DND-41 (cell line): ENCODE measurements around the gene SAP30L.

Experiments used
- ATAC-seq: fragments of 200-7000 bp; cut with Tn5 transposase; 3 replicates; pipeline ENCODE4 v1.9.1; 2021; ENCODE audit warnings: low read depth; ENCODE audit not compliant: insufficient read depth
- DNase-seq: peaks from one replicate; pipeline ENCODE4 v3.0.0-alpha.2; 2020
- H2AFZ ChIP-seq: 2 replicates; pipeline ENCODE4 v1.6.0; 2012; ENCODE audit warnings: low read depth, low read length
- H3K27ac ChIP-seq: 2 replicates; pipeline ENCODE4 v1.5.1; 2012; ENCODE audit warnings: low read length, inconsistent platforms
- H3K27me3 ChIP-seq: fragments of 200-600 bp; sonication (generic); 2 replicates; pipeline ENCODE4 v1.6.0; 2012; ENCODE audit warnings: low read length, mild to moderate bottlenecking, inconsistent platforms; ENCODE audit not compliant: insufficient read depth, poor library complexity
- H3K36me3 ChIP-seq: 2 replicates; pipeline ENCODE4 v1.5.1; 2012; ENCODE audit warnings: low read length, inconsistent platforms; ENCODE audit not compliant: insufficient read depth
- H3K4me1 ChIP-seq: 2 replicates; pipeline ENCODE4 v1.5.1; 2012; ENCODE audit warnings: mild to moderate bottlenecking, low read length; ENCODE audit not compliant: insufficient read depth
- H3K4me2 ChIP-seq: 2 replicates; pipeline ENCODE4 v1.6.0; 2012; ENCODE audit warnings: mild to moderate bottlenecking, moderate library complexity, low read length, inconsistent platforms; ENCODE audit not compliant: insufficient read depth
- H3K4me3 ChIP-seq, 2 experiments: fragments of 200-600 bp in 1 of 2; shearing (Covaris generic) in 1 of 2; 2 replicates each; pipeline ENCODE4 v1.5.1; 2012 to 2016; ENCODE audit warnings: inconsistent platforms in 2 of 2, low read length in 2 of 2, mild to moderate bottlenecking in 2 of 2, low read depth in 1 of 2, moderate library complexity in 1 of 2
- H3K79me2 ChIP-seq: 2 replicates; pipeline ENCODE4 v1.6.0; 2012; ENCODE audit warnings: low read length, inconsistent platforms; ENCODE audit not compliant: insufficient read depth
- H3K9ac ChIP-seq: 2 replicates; pipeline ENCODE4 v1.6.0; 2012; ENCODE audit warnings: low read depth, mild to moderate bottlenecking, inconsistent platforms, low read length, moderate library complexity
- H3K9me3 ChIP-seq: 2 replicates; pipeline ENCODE4 v1.5.1; 2012; ENCODE audit warnings: low read length, moderate library complexity, mild to moderate bottlenecking, inconsistent platforms; ENCODE audit not compliant: insufficient read depth, severe bottlenecking
- H4K20me1 ChIP-seq: 2 replicates; pipeline ENCODE4 v1.6.0; 2012; ENCODE audit warnings: low read length; ENCODE audit not compliant: insufficient read depth
- CTCF ChIP-seq: IDR thresholded peaks from 2 replicates; pipeline ENCODE4 v1.5.1; 2012; ENCODE audit warnings: borderline replicate concordance, low read length, moderate library complexity, mild to moderate bottlenecking; ENCODE audit not compliant: poor library complexity, severe bottlenecking; ENCODE audit errors: extremely low read depth
- EZH2 ChIP-seq: IDR thresholded peaks from 3 replicates; pipeline ENCODE4 v1.6.1; 2012; ENCODE audit warnings: borderline replicate concordance, low read depth, mild to moderate bottlenecking, moderate library complexity, low read length, inconsistent platforms; ENCODE audit not compliant: severe bottlenecking

SAP30L gene

GRCh38 chr5:154478224-154478565, 32.4 kb downstream of the SAP30L start, which contains the start of gene HAND1:
HAND1 (minus strand) TSS chr5:154478227; CDS start chr5:154478008, 219 bp downstream.
- H4K20me1 ChIP-seq = no peaks in the 10 kb centered on the region
- no peaks in the 10 kb centered on the region for H3K4me1 ChIP-seq
- no peak for DNase-seq
- TF ChIP-seq CTCF (no peak), EZH2 (no peak)
- ATAC-seq = no peak
- no peak within 1 kb of the TSS for H3K4me3 ChIP-seq
- no peaks in the 10 kb centered on the region for H3K36me3 ChIP-seq
- no peak within 1 kb of the TSS for H3K9ac ChIP-seq
- no peak within 1 kb of the TSS for H2AFZ ChIP-seq
- H3K9me3 ChIP-seq = no peaks in the 10 kb centered on the region
- H3K79me2 ChIP-seq = no peaks in the 10 kb centered on the region
- H3K27me3 ChIP-seq = peaks cover 29% of the 10 kb centered on the region
- H3K4me2 ChIP-seq = no peak within 1 kb of the TSS
- H3K27ac ChIP-seq = no peak within 1 kb of the TSS

- H3K9me3 ChIP-seq = no peaks in the 10 kb centered on the region
- no peak overlapping the region for H3K9ac ChIP-seq
- H3K79me2 ChIP-seq = no peaks in the 10 kb centered on the region
- H3K27ac ChIP-seq = no peak overlapping the region
- no peak overlapping the region for H3K4me2 ChIP-seq
- DNase-seq = no peak
- H3K27me3 ChIP-seq = peaks cover 34% of the 10 kb centered on the region
- no peak overlapping the region for H3K4me3 ChIP-seq
- H2AFZ ChIP-seq = no peak overlapping the region
- no peak for ATAC-seq
- H4K20me1 ChIP-seq = no peaks in the 10 kb centered on the region
- no peaks in the 10 kb centered on the region for H3K4me1 ChIP-seq
- H3K36me3 ChIP-seq = no peaks in the 10 kb centered on the region
- no peak for TF ChIP-seq CTCF
- no peak for TF ChIP-seq EZH2
Observed at GRCh38 chr5:154478752-154479159, 33.0 kb downstream of the SAP30L start.

GRCh38 chr5:154479160-154479943, 33.6 kb downstream of the SAP30L start:
- Histone ChIP-seq H3K9me3 (no peaks in the 10 kb centered on the region), H3K79me2 (no peaks in the 10 kb centered on the region), H3K4me2 (no peak overlapping the region), H3K9ac (no peak overlapping the region), H4K20me1 (no peaks in the 10 kb centered on the region), H3K4me1 (no peaks in the 10 kb centered on the region), H3K36me3 (no peaks in the 10 kb centered on the region), H3K4me3 (no peak overlapping the region), H2AFZ (no peak overlapping the region), H3K27ac (no peak overlapping the region), H3K27me3 (peaks cover 40% of the 10 kb centered on the region)
- ATAC-seq = no peak
- TF ChIP-seq EZH2 = no peak
- DNase-seq = no peak

- H3K4me1 ChIP-seq = no peaks in the 10 kb centered on the region
- no peaks in the 10 kb centered on the region for H3K36me3 ChIP-seq
- TF ChIP-seq EZH2 = no peak
- TF ChIP-seq CTCF = no peak
- H3K4me3 ChIP-seq = no peak overlapping the region
- no peak overlapping the region for H3K4me2 ChIP-seq
- H3K79me2 ChIP-seq = no peaks in the 10 kb centered on the region
- no peaks in the 10 kb centered on the region for H3K9me3 ChIP-seq
- no peak overlapping the region for H2AFZ ChIP-seq
- H4K20me1 ChIP-seq = no peaks in the 10 kb centered on the region
- ATAC-seq (no peak), DNase-seq (no peak)
- H3K9ac ChIP-seq = no peak overlapping the region
- peaks cover 48% of the 10 kb centered on the region for H3K27me3 ChIP-seq
- no peak overlapping the region for H3K27ac ChIP-seq
Observed at GRCh38 chr5:154479944-154480750, 34.4 kb downstream of the SAP30L start.
